ENCODE measurements around the gene KMT2E. TPM values are rescaled to one million over a fixed set of nuclear protein-coding genes. Genes with fewer than 3 reads are reported as not detected.

KMT2E gene
- total and polyA plus RNA-seq, 4 experiments from 2014 or later: 109 to 244 (median 218) TPM

GRCh38 chr7:105011831-105012502 is 2.0 kb upstream of the KMT2E start:
- POLR2A ChIA-PET (ENCODE audit: partially characterized antibody): interaction anchor here (0.8 to 18.8 kb wide), 14 partner anchors 8 to 519 kb away, joined by 3 to 760 read pairs (median 5); no protein-coding TSS in a partner anchor
- CTCF ChIA-PET (ENCODE audit: partially characterized antibody): interaction anchor here (0.5 to 9.4 kb wide), 5 partner anchors 13 to 31 kb away, joined by 3 to 160 read pairs (median 3); no protein-coding TSS in a partner anchor
- Mint-ChIP-seq H3K27ac (peak overlapping the region; percentile 99 to 100 (median 100)), H3K4me1 (peaks cover 22 to 90% (median 40%) of the 10 kb centered on the region in 4 donors), H3K4me3 (peak overlapping the region; percentile 94 to 100 (median 98)), H3K9me3 (peaks cover 0 to 13% (median 0%) of the 10 kb centered on the region in 8 donors), H3K27me3 (peaks cover 0 to 9% of the 10 kb centered on the region in 2 donors), H3K36me3 (peaks cover 13 to 74% of the 10 kb centered on the region in 2 donors)
- Histone ChIP-seq H3K9me3 (ENCODE audit: control insufficient read depth in 1 of 2, low read length in 2 of 2) (no peaks in the 10 kb centered on the region), H3K27ac (ENCODE audit: low read depth, low read length) (peak overlapping the region; percentile 100), H3K4me3 (ENCODE audit: low read length in 2 of 2) (peak overlapping the region; percentile 97 to 99), H3K36me3 (ENCODE audit: insufficient read depth, low read length) (no peaks in the 10 kb centered on the region), H3K27me3 (ENCODE audit: insufficient read depth, low read length) (no peaks in the 10 kb centered on the region), H3K4me1 (ENCODE audit: insufficient read depth, low read length) (peaks cover 56% of the 10 kb centered on the region)
- intact Hi-C loops (cut with micrococcal nuclease): loop anchor here (1.0 to 5.0 kb wide), 3 partner anchors 28 to 1667 kb away; partner anchors contain the start of gene DNAJC2
- DNase-seq: peak in 1 of 5 donors; percentile 51

- H3K27me3 Mint-ChIP-seq: peaks cover 0 to 9% of the 10 kb centered on the region in 2 donors
- peaks cover 0 to 13% (median 0%) of the 10 kb centered on the region in 8 donors for H3K9me3 Mint-ChIP-seq
- POLR2A ChIA-PET (ENCODE audit: partially characterized antibody): interaction anchor here (0.7 to 18.8 kb wide), 38 partner anchors 8 to 1938 kb away, joined by 3 to 760 read pairs (median 5); partner anchors contain the start of genes ARMC10, FBXL13, NAMPT and RINT1
- intact Hi-C loops (cut with micrococcal nuclease): loop anchor here (1.0 to 5.0 kb wide), 4 partner anchors 28 to 1668 kb away; partner anchors contain the start of gene DNAJC2
- Histone ChIP-seq H3K36me3 (ENCODE audit: insufficient read depth, low read length) (no peaks in the 10 kb centered on the region), H3K27me3 (ENCODE audit: insufficient read depth, low read length) (no peaks in the 10 kb centered on the region), H3K4me3 (ENCODE audit: low read length in 2 of 2) (peak overlapping the region; percentile 97 to 99), H3K27ac (ENCODE audit: low read depth, low read length) (peak overlapping the region; percentile 100), H3K9me3 (ENCODE audit: control insufficient read depth in 1 of 2, low read length in 2 of 2) (no peaks in the 10 kb centered on the region), H3K4me1 (ENCODE audit: insufficient read depth, low read length) (peaks cover 56% of the 10 kb centered on the region)
- peak overlapping the region; percentile 99 to 100 (median 100) for H3K27ac Mint-ChIP-seq
- CTCF ChIA-PET (ENCODE audit: partially characterized antibody): interaction anchor here (0.5 to 9.4 kb wide), 7 partner anchors 14 to 340 kb away, joined by 3 to 160 read pairs (median 3); no protein-coding TSS in a partner anchor
- H3K4me3 Mint-ChIP-seq: peak overlapping the region; percentile 94 to 100 (median 98)
- H3K36me3 Mint-ChIP-seq: peaks cover 13 to 78% of the 10 kb centered on the region in 2 donors
- DNase-seq: peak; percentile 100
- H3K4me1 Mint-ChIP-seq: peaks cover 24 to 92% (median 42%) of the 10 kb centered on the region in 4 donors
These were observed 1.3 kb upstream of the KMT2E start for GRCh38 chr7:105012503-105013220.

GRCh38 chr7:105013221-105013815 is 687 bp upstream of the KMT2E start:
- ChIA-PET CTCF (ENCODE audit: partially characterized antibody) (interaction anchor here (0.6 to 9.4 kb wide), 5 partner anchors 11 to 339 kb away, joined by 3 to 160 read pairs (median 3); no protein-coding TSS in a partner anchor), POLR2A (ENCODE audit: partially characterized antibody) (interaction anchor here (0.7 to 18.8 kb wide), 35 partner anchors 10 to 1939 kb away, joined by 3 to 760 read pairs (median 4); partner anchors contain the start of genes ARMC10, FBXL13, NAMPT and RINT1)
- intact Hi-C loops (cut with micrococcal nuclease): loop anchor here (1.0 to 5.0 kb wide), 3 partner anchors 69 to 1669 kb away; partner anchors contain the start of gene DNAJC2
- peaks cover 56% of the 10 kb centered on the region for H3K4me1 ChIP-seq (ENCODE audit: insufficient read depth, low read length)
- H3K9me3 Mint-ChIP-seq: peaks cover 0 to 13% (median 0%) of the 10 kb centered on the region in 8 donors
- no peaks in the 10 kb centered on the region for H3K27me3 ChIP-seq (ENCODE audit: insufficient read depth, low read length)
- peak overlapping the region; percentile 94 to 100 (median 98) for H3K4me3 Mint-ChIP-seq
- no peaks in the 10 kb centered on the region for H3K9me3 ChIP-seq (ENCODE audit: control insufficient read depth in 1 of 2, low read length in 2 of 2)
- peak overlapping the region; percentile 87 to 99 for H3K4me3 ChIP-seq (ENCODE audit: low read length in 2 of 2)
- H3K36me3 ChIP-seq (ENCODE audit: insufficient read depth, low read length): no peaks in the 10 kb centered on the region
- H3K4me1 Mint-ChIP-seq: peaks cover 22 to 90% (median 38%) of the 10 kb centered on the region in 4 donors
- H3K27ac Mint-ChIP-seq: peak overlapping the region; percentile 99 to 100 (median 100)
- H3K27ac ChIP-seq (ENCODE audit: low read depth, low read length): peak overlapping the region; percentile 100
- DNase-seq: peak; percentile 95 to 97 (median 97)
- peaks cover 9 to 75% of the 10 kb centered on the region in 2 donors for H3K36me3 Mint-ChIP-seq
- peaks cover 0 to 9% of the 10 kb centered on the region in 2 donors for H3K27me3 Mint-ChIP-seq

- peaks cover 0 to 9% of the 10 kb centered on the region in 2 donors for H3K27me3 Mint-ChIP-seq
- intact Hi-C loops (cut with micrococcal nuclease): loop anchor here (2.0 to 5.0 kb wide), 2 partner anchors 26 to 1007 kb away; no protein-coding TSS in a partner anchor
- peaks cover 0 to 13% (median 0%) of the 10 kb centered on the region in 8 donors for H3K9me3 Mint-ChIP-seq
- peak overlapping the region; percentile 99 to 100 (median 100) for H3K27ac Mint-ChIP-seq
- POLR2A ChIA-PET (ENCODE audit: partially characterized antibody): interaction anchor here (0.6 to 18.8 kb wide), 25 partner anchors 12 to 1099 kb away, joined by 3 to 760 read pairs (median 5); partner anchors contain the start of genes RINT1 and SRPK2
- Histone ChIP-seq H3K27me3 (ENCODE audit: insufficient read depth, low read length) (no peaks in the 10 kb centered on the region), H3K4me1 (ENCODE audit: insufficient read depth, low read length) (peaks cover 55% of the 10 kb centered on the region), H3K4me3 (ENCODE audit: low read length in 2 of 2) (peak overlapping the region; percentile 99), H3K27ac (ENCODE audit: low read depth, low read length) (peak overlapping the region; percentile 100), H3K9me3 (ENCODE audit: control insufficient read depth in 1 of 2, low read length in 2 of 2) (no peaks in the 10 kb centered on the region), H3K36me3 (ENCODE audit: insufficient read depth, low read length) (no peaks in the 10 kb centered on the region)
- H3K4me3 Mint-ChIP-seq: peak overlapping the region; percentile 94 to 100 (median 98)
- DNase-seq: peak; percentile 56 to 72 (median 60)
- peaks cover 21 to 89% (median 34%) of the 10 kb centered on the region in 4 donors for H3K4me1 Mint-ChIP-seq
- CTCF ChIA-PET (ENCODE audit: partially characterized antibody): interaction anchor here (0.6 to 4.7 kb wide), 9 partner anchors 12 to 84 kb away, joined by 3 to 84 read pairs (median 4); no protein-coding TSS in a partner anchor
- H3K36me3 Mint-ChIP-seq: peaks cover 8 to 73% of the 10 kb centered on the region in 2 donors
These were observed 836 bp downstream of the KMT2E start for GRCh38 chr7:105014693-105015389.

GRCh38 chr7:105015390-105015965 is 1.5 kb downstream of the KMT2E start:
- POLR2A ChIA-PET (ENCODE audit: partially characterized antibody): interaction anchor here (0.6 to 18.8 kb wide), 20 partner anchors 11 to 1099 kb away, joined by 3 to 760 read pairs (median 4); partner anchors contain the start of gene RINT1
- peak in 4 of 5 donors; percentile 44 to 60 (median 48) for DNase-seq
- Histone ChIP-seq H3K9me3 (ENCODE audit: control insufficient read depth in 1 of 2, low read length in 2 of 2) (no peaks in the 10 kb centered on the region), H3K4me3 (ENCODE audit: low read length in 2 of 2) (peak overlapping the region; percentile 99), H3K27me3 (ENCODE audit: insufficient read depth, low read length) (no peaks in the 10 kb centered on the region), H3K27ac (ENCODE audit: low read depth, low read length) (peak overlapping the region; percentile 100), H3K4me1 (ENCODE audit: insufficient read depth, low read length) (peaks cover 55% of the 10 kb centered on the region), H3K36me3 (ENCODE audit: insufficient read depth, low read length) (no peaks in the 10 kb centered on the region)
- CTCF ChIA-PET (ENCODE audit: partially characterized antibody): interaction anchor here (0.6 to 4.7 kb wide), 10 partner anchors 9 to 83 kb away, joined by 3 to 84 read pairs (median 4); no protein-coding TSS in a partner anchor
- H3K36me3 Mint-ChIP-seq: peaks cover 3 to 67% of the 10 kb centered on the region in 2 donors
- H3K27ac Mint-ChIP-seq: peak overlapping the region; percentile 99 to 100 (median 100)
- H3K4me1 Mint-ChIP-seq: peaks cover 19 to 89% (median 33%) of the 10 kb centered on the region in 4 donors
- H3K27me3 Mint-ChIP-seq: peaks cover 0 to 9% of the 10 kb centered on the region in 2 donors
- H3K4me3 Mint-ChIP-seq: peak overlapping the region; percentile 94 to 100 (median 98)
- intact Hi-C loops (cut with micrococcal nuclease): loop anchor here (2.0 kb wide), 1 partner anchor 25 kb away; no protein-coding TSS in a partner anchor
- H3K9me3 Mint-ChIP-seq: peaks cover 0 to 13% (median 0%) of the 10 kb centered on the region in 8 donors

Measured in CD4-positive, alpha-beta memory T cell (primary cell).